ENCODE results near the gene TSHZ3.

TSHZ3 gene

GRCh38 chr19:31387717-31388301 lies 38.6 kb upstream of the TSHZ3 start:
- TF ChIP-seq CTCF (conservative IDR thresholded peaks at IDR 0.05; ENCODE audit: low read length), result no peak
- DNase-seq (ENCODE audit: low read depth), result no peak
- H3K4me3 ChIP-seq (ENCODE audit: low read length), result no peak overlapping the region

- DNase-seq (ENCODE audit: low read depth), result no peak
- TF ChIP-seq CTCF (conservative IDR thresholded peaks at IDR 0.05; ENCODE audit: low read length), result no peak
- H3K4me3 ChIP-seq (ENCODE audit: low read length), result no peak overlapping the region
These were observed 37.6 kb upstream of the TSHZ3 start for GRCh38 chr19:31386806-31387205.

DNA sequence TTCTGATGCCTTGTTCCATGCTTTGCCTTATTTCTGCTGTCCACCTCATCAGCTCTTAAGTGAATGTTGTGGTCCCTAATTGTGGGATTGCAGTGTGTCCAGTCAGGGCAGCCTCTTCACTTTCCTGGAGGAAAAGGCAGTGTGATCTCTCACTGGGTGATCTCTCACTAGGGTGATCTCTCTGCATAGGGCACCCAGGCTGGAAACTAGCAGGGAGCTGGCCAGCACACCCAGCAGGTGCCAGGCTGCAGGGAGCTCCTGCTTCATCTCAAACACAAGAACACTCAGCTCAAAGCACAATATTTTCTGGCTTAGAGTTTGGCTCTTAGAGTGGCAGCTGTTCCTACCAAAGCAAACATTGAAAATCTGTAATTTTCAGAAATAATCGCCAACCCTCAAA lies 36.5 kb upstream of the TSHZ3 start:
- no peak for DNase-seq (ENCODE audit: low read depth)
- no peak for TF ChIP-seq CTCF (conservative IDR thresholded peaks at IDR 0.05; ENCODE audit: low read length)
- no peak overlapping the region for H3K4me3 ChIP-seq (ENCODE audit: low read length)

GRCh38 chr19:31383553-31383952 lies 34.3 kb upstream of the TSHZ3 start:
- no peak for TF ChIP-seq CTCF (conservative IDR thresholded peaks at IDR 0.05; ENCODE audit: low read length)
- no peak overlapping the region for H3K4me3 ChIP-seq (ENCODE audit: low read length)
- no peak for DNase-seq (ENCODE audit: low read depth)

DNA sequence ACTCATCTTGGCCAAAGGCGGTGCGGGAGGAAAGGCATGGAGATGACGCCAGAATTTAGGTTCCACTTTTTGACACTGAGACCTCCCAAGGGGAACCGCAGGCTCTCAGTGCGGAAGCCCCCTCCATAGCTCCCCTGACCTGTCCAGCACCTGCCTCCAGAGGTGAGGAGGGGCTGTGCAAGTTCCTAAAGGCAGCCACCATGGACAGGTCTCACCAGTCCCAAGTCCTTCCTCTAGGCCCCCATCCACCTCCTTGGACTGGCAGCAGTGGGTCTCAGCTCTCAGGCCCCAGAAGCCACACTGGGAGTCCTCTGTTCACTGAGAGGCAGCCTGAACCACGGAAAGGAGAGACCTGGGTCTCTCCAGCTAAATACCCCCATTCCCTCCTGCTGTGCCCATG lies 31.6 kb upstream of the TSHZ3 start:
- no peak for DNase-seq (ENCODE audit: low read depth)
- no peak overlapping the region for H3K4me3 ChIP-seq (ENCODE audit: low read length)
- no peak for TF ChIP-seq CTCF (conservative IDR thresholded peaks at IDR 0.05; ENCODE audit: low read length)

GRCh38 chr19:31378404-31378803 lies 29.2 kb upstream of the TSHZ3 start:
- DNase-seq (ENCODE audit: low read depth), result peak; percentile 95
- no peak for TF ChIP-seq CTCF (conservative IDR thresholded peaks at IDR 0.05; ENCODE audit: low read length)

DNA sequence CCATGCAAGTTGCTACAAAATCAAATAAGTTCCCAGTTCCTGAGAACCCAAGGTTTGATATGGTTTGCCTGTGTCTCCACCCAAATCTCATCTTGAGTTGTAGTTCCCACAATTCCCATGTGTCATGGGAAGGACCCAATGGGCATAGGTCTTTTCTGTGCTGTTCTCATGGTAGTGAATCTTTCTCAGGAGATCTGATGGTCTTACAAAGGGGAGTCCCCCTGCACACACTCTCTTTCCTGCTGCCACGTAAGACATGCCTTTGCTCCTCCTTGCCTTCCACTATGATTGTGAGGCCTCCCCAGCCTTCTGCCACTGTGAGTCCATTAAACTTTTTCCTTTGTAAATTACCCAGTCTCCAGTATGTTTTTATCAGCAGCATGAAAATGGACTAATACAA lies 28.5 kb upstream of the TSHZ3 start:
- TF ChIP-seq CTCF (conservative IDR thresholded peaks at IDR 0.05; ENCODE audit: low read length), result no peak
- H3K4me3 ChIP-seq (ENCODE audit: low read length), result no peak overlapping the region
- DNase-seq (ENCODE audit: low read depth), result no peak

More at GRCh38 chr19:31378404-31378803, 29.2 kb upstream of the TSHZ3 start:
- no peak overlapping the region for H3K4me3 ChIP-seq (ENCODE audit: low read length)
